DMS53 (cell line): Measurements from ENCODE around the gene METTL14.

ENCODE experiments used
- DNase-seq: peaks from one replicate; lab custom pipeline; 2025; lab: John Stamatoyannopoulos, UW

The METTL14 gene

DNA sequence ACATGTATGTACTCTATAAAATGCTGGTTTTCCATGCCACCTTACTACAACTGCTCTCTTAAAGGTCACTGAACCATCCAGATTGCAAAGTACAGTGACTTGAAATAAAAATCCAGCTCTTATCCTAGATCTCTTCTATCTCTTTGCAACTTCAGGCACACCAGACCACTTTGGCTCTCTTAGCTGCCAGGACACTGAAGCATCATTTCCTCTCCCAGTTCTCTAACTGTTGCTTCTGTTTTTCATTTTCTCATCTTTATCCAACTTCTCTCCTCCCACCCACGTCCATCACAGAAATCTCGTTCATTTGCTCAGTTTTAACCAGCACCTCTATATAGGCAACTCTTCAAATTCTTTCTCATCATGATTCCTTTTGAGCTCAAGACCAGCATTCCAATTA is 74.3 kb downstream of the METTL14 start:
- DNase-seq, result no peak

- no peak for DNase-seq
These were observed 74.9 kb downstream of the METTL14 start for GRCh38 chr4:118760092-118760491.

DNA sequence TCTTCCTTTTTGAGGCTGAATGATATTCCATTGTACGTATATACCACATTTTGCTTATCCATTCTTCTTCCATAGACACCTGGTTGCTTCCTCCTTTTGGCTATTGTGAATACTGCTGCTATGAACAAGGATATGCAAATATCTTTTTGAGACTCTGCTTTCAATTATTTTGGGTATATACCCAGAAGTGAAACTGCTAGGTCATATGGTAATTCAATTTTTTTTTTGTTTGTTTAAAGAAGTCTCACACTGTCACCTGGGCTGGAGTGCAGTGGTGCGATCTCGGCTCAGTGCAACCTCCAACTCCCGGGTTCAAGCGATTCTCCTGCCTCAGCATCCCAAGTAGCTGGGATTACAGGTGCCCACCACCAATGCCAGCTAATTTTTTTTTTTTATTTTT is 75.3 kb downstream of the METTL14 start:
- DNase-seq, result no peak

DNA sequence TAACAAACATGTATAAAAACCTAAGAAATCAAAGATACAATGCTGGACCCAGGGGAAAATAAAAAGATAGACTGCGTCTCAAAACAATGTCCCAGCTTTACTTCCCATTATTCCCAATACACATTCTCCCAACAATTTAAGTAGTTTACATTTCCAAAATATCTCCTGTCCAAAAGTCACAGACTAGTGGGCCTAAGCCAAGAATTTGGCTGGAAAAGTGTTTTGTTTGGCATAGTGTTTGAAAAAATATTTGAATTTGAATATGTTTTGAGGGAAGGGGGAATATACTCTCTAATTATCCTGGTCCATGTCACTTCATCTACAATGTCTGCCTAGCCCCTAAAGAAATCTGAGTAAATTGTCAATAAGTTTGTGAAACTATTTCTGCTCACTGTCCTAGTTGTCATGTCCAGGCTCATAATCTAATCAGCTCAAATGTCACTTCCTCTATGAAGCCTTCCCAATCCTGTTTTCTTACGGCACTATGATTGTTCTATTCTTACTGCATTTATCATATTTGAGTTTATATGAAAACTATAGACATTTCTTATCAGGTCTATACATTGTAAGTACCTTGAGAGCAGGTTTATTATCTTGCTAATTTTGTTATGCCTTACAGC is 76.3 kb downstream of the METTL14 start:
- no peak for DNase-seq

- DNase-seq, result no peak
These were observed 77.0 kb downstream of the METTL14 start for GRCh38 chr4:118762155-118762554.

- DNase-seq, result no peak
These were observed 77.7 kb downstream of the METTL14 start for GRCh38 chr4:118762730-118763477.
